ENCODE data around the gene CCL27. TPM values are rescaled to one million over a fixed set of nuclear protein-coding genes. Genes with fewer than 3 reads are reported as not detected.

The CCL27 gene
- polyA plus RNA-seq, 2 of the 4 experiments (the other 2 are of a cell fraction), result 0.22 to 0.27 TPM

GRCh38 chr9:34655394-34655793 lies 7.1 kb downstream of the CCL27 start:
- DNase-seq (ENCODE audit: low read depth in 1 of 2, low spot score in 1 of 2), result no peak
- H3K4me2 ChIP-seq, result no peak overlapping the region
- FAIRE-seq, result no peak
- H3K4me3 ChIP-seq, result no peak overlapping the region
- CTCF ChIA-PET, result interaction anchor here (0.6 to 12.1 kb wide), 5 partner anchors 9 to 135 kb away, joined by 3 to 288 read pairs (median 3); partner anchors contain the start of genes CNTFR, GALT, IL11RA and SIGMAR1
- ATAC-seq, result no peak
- POLR2A ChIA-PET, result interaction anchor here (0.7 kb wide), 1 partner anchor 16 kb away, joined by 6 read pairs; no protein-coding TSS in a partner anchor
- TF ChIP-seq RFX5 (IDR thresholded peaks at IDR 0.05) (no peak), RNF2 (IDR thresholded peaks at IDR 0.05; ENCODE audit: borderline replicate concordance, low read depth) (no peak), PBX3 (IDR thresholded peaks at IDR 0.05) (no peak), HOXB5 (CRISPR knock-in tag; IDR thresholded peaks at IDR 0.05) (no peak), CBX8 (IDR thresholded peaks at IDR 0.05) (no peak), MAZ (IDR thresholded peaks at IDR 0.05; ENCODE audit: borderline replicate concordance, low read depth, low read length) (no peak), ZC3H11A (IDR thresholded peaks at IDR 0.05) (no peak), NR3C1 (IDR thresholded peaks at IDR 0.05) (no peak), PHF8 (IDR thresholded peaks at IDR 0.05; ENCODE audit: borderline replicate concordance, low read depth) (no peak), MAFK (IDR thresholded peaks at IDR 0.05; ENCODE audit: partially characterized antibody) (no peak), HOXA7 (CRISPR knock-in tag; IDR thresholded peaks at IDR 0.05) (no peak)
- no peak overlapping the region for H3K27ac ChIP-seq
- H3K9me3 ChIP-seq, result no peaks in the 10 kb centered on the region
- 91% methylated on average over 4 of the region's 5 CpGs for WGBS (ENCODE audit: missing lambda C conversion rate)
- peaks cover 17% of the 10 kb centered on the region for H3K4me1 ChIP-seq

GRCh38 chr9:34654323-34655051 lies 8.0 kb downstream of the CCL27 start:
- no peak for TF ChIP-seq HES2 (IDR thresholded peaks at IDR 0.05)
- TF ChIP-seq BHLHE40 (IDR thresholded peaks at IDR 0.05; ENCODE audit: low read depth, low read length), result no peak
- no peak for TF ChIP-seq ZSCAN20 (CRISPR knock-in tag; IDR thresholded peaks at IDR 0.05)
- no peak for TF ChIP-seq MAZ (IDR thresholded peaks at IDR 0.05; ENCODE audit: borderline replicate concordance, low read depth, low read length)
- no peak for TF ChIP-seq KDM5A (IDR thresholded peaks at IDR 0.05)
- no peak for TF ChIP-seq ELK1 (IDR thresholded peaks at IDR 0.05; ENCODE audit: low read depth, low read length)
- TF ChIP-seq NPAS2 (CRISPR knock-in tag; IDR thresholded peaks at IDR 0.05; ENCODE audit: borderline replicate concordance), result no peak
- TF ChIP-seq HEYL (CRISPR knock-in tag; IDR thresholded peaks at IDR 0.05), result no peak
- no peak for TF ChIP-seq TP53 (CRISPR knock-in tag; IDR thresholded peaks at IDR 0.05)
- no peak for TF ChIP-seq NR3C1 (IDR thresholded peaks at IDR 0.05)
- TF ChIP-seq GATA3 (IDR thresholded peaks at IDR 0.05; ENCODE audit: borderline replicate concordance), result no peak
- no peak for TF ChIP-seq HOXA7 (CRISPR knock-in tag; IDR thresholded peaks at IDR 0.05)
- no peak for TF ChIP-seq EHMT2 (IDR thresholded peaks at IDR 0.05; ENCODE audit: low read depth)
- no peak for TF ChIP-seq ESRRA (IDR thresholded peaks at IDR 0.05; ENCODE audit: borderline replicate concordance, low read length)
- no peak for TF ChIP-seq RARB (CRISPR knock-in tag; IDR thresholded peaks at IDR 0.05)
- ATAC-seq, result no peak
- no peak for DNase-seq (ENCODE audit: low read depth in 1 of 2, low spot score in 1 of 2)
- no peak overlapping the region for H3K27ac ChIP-seq
- no peak overlapping the region for H3K4me3 ChIP-seq
- 71% methylated on average over 9 of the region's 11 CpGs for WGBS (ENCODE audit: missing lambda C conversion rate)
- no peak for FAIRE-seq
- H3K4me1 ChIP-seq, result peaks cover 17% of the 10 kb centered on the region
- ChIA-PET CTCF (interaction anchor here (1.0 to 22.6 kb wide), 3 partner anchors 7 to 17 kb away, joined by 3 to 288 read pairs (median 107); partner anchors contain the start of genes CCL27 and SIGMAR1), POLR2A (no interaction called here)
- no peaks in the 10 kb centered on the region for H3K9me3 ChIP-seq
- no peak overlapping the region for H3K4me2 ChIP-seq
